ENCODE results near the gene CLEC11A.

DNA sequence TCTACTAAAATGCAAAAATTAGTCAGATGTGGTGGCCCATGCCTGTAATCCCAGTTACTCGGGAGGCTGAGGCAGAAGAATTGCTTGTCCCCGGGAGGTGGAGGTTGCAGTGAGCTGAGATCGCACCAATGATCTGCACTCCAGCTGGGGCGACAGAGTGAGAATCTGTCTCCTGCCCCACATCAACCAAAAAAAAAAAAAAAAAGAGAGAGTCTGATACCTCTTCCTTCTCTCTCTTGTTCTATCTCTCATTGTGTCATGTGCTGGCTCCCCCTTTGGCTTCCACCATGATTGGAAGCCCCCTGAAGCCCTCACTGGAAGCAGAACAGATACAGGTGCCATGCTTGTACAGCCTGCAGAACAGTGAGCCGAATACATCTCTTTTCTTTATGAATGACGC is 20.4 kb downstream of the CLEC11A start:
- TF ChIP-seq TSC22D4 (tag; IDR thresholded peaks at IDR 0.05), result no peak
- no peak for TF ChIP-seq RFX5 (IDR thresholded peaks at IDR 0.05; ENCODE audit: low read depth, low read length)
- TF ChIP-seq POLR2A (conservative IDR thresholded peaks at IDR 0.05), result peak; percentile 8; the same call in 1 of the 2 replicates
- TF ChIP-seq, protein P1, sequence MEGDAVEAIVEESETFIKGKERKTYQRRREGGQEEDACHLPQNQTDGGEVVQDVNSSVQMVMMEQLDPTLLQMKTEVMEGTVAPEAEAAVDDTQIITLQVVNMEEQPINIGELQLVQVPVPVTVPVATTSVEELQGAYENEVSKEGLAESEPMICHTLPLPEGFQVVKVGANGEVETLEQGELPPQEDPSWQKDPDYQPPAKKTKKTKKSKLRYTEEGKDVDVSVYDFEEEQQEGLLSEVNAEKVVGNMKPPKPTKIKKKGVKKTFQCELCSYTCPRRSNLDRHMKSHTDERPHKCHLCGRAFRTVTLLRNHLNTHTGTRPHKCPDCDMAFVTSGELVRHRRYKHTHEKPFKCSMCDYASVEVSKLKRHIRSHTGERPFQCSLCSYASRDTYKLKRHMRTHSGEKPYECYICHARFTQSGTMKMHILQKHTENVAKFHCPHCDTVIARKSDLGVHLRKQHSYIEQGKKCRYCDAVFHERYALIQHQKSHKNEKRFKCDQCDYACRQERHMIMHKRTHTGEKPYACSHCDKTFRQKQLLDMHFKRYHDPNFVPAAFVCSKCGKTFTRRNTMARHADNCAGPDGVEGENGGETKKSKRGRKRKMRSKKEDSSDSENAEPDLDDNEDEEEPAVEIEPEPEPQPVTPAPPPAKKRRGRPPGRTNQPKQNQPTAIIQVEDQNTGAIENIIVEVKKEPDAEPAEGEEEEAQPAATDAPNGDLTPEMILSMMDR (IDR thresholded peaks at IDR 0.05 in 2 of 3, conservative IDR thresholded peaks at IDR 0.05 in 1 of 3; ENCODE audit: insufficient read depth in 2 of 3, low read depth in 1 of 3, low read length in 3 of 3), result no peak
- TF ChIP-seq, protein P2, sequence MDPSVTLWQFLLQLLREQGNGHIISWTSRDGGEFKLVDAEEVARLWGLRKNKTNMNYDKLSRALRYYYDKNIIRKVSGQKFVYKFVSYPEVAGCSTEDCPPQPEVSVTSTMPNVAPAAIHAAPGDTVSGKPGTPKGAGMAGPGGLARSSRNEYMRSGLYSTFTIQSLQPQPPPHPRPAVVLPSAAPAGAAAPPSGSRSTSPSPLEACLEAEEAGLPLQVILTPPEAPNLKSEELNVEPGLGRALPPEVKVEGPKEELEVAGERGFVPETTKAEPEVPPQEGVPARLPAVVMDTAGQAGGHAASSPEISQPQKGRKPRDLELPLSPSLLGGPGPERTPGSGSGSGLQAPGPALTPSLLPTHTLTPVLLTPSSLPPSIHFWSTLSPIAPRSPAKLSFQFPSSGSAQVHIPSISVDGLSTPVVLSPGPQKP (CRISPR knock-in tag; IDR thresholded peaks at IDR 0.05), result no peak
- TF ChIP-seq, protein P3, sequence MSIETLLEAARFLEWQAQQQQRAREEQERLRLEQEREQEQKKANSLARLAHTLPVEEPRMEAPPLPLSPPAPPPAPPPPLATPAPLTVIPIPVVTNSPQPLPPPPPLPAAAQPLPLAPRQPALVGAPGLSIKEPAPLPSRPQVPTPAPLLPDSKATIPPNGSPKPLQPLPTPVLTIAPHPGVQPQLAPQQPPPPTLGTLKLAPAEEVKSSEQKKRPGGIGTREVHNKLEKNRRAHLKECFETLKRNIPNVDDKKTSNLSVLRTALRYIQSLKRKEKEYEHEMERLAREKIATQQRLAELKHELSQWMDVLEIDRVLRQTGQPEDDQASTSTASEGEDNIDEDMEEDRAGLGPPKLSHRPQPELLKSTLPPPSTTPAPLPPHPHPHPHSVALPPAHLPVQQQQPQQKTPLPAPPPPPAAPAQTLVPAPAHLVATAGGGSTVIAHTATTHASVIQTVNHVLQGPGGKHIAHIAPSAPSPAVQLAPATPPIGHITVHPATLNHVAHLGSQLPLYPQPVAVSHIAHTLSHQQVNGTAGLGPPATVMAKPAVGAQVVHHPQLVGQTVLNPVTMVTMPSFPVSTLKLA (conservative IDR thresholded peaks at IDR 0.05), result no peak
- TF ChIP-seq, protein P4, sequence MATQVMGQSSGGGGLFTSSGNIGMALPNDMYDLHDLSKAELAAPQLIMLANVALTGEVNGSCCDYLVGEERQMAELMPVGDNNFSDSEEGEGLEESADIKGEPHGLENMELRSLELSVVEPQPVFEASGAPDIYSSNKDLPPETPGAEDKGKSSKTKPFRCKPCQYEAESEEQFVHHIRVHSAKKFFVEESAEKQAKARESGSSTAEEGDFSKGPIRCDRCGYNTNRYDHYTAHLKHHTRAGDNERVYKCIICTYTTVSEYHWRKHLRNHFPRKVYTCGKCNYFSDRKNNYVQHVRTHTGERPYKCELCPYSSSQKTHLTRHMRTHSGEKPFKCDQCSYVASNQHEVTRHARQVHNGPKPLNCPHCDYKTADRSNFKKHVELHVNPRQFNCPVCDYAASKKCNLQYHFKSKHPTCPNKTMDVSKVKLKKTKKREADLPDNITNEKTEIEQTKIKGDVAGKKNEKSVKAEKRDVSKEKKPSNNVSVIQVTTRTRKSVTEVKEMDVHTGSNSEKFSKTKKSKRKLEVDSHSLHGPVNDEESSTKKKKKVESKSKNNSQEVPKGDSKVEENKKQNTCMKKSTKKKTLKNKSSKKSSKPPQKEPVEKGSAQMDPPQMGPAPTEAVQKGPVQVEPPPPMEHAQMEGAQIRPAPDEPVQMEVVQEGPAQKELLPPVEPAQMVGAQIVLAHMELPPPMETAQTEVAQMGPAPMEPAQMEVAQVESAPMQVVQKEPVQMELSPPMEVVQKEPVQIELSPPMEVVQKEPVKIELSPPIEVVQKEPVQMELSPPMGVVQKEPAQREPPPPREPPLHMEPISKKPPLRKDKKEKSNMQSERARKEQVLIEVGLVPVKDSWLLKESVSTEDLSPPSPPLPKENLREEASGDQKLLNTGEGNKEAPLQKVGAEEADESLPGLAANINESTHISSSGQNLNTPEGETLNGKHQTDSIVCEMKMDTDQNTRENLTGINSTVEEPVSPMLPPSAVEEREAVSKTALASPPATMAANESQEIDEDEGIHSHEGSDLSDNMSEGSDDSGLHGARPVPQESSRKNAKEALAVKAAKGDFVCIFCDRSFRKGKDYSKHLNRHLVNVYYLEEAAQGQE (IDR thresholded peaks at IDR 0.05; ENCODE audit: borderline replicate concordance), result no peak
- TF ChIP-seq, protein P4 (CRISPR knock-in tag; IDR thresholded peaks at IDR 0.05; ENCODE audit: low read depth), result no peak
- TF ChIP-seq, protein P5, sequence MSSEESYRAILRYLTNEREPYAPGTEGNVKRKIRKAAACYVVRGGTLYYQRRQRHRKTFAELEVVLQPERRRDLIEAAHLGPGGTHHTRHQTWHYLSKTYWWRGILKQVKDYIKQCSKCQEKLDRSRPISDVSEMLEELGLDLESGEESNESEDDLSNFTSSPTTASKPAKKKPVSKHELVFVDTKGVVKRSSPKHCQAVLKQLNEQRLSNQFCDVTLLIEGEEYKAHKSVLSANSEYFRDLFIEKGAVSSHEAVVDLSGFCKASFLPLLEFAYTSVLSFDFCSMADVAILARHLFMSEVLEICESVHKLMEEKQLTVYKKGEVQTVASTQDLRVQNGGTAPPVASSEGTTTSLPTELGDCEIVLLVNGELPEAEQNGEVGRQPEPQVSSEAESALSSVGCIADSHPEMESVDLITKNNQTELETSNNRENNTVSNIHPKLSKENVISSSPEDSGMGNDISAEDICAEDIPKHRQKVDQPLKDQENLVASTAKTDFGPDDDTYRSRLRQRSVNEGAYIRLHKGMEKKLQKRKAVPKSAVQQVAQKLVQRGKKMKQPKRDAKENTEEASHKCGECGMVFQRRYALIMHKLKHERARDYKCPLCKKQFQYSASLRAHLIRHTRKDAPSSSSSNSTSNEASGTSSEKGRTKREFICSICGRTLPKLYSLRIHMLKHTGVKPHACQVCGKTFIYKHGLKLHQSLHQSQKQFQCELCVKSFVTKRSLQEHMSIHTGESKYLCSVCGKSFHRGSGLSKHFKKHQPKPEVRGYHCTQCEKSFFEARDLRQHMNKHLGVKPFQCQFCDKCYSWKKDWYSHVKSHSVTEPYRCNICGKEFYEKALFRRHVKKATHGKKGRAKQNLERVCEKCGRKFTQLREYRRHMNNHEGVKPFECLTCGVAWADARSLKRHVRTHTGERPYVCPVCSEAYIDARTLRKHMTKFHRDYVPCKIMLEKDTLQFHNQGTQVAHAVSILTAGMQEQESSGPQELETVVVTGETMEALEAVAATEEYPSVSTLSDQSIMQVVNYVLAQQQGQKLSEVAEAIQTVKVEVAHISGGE (CRISPR knock-in tag; IDR thresholded peaks at IDR 0.05), result no peak
- TF ChIP-seq RBM22 (IDR thresholded peaks at IDR 0.05; ENCODE audit: low read depth, low read length, poor library complexity, severe bottlenecking), result no peak
- TF ChIP-seq, protein P6, sequence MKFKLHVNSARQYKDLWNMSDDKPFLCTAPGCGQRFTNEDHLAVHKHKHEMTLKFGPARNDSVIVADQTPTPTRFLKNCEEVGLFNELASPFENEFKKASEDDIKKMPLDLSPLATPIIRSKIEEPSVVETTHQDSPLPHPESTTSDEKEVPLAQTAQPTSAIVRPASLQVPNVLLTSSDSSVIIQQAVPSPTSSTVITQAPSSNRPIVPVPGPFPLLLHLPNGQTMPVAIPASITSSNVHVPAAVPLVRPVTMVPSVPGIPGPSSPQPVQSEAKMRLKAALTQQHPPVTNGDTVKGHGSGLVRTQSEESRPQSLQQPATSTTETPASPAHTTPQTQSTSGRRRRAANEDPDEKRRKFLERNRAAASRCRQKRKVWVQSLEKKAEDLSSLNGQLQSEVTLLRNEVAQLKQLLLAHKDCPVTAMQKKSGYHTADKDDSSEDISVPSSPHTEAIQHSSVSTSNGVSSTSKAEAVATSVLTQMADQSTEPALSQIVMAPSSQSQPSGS (CRISPR knock-in tag; IDR thresholded peaks at IDR 0.05), result no peak
- TF ChIP-seq MYBL2 (IDR thresholded peaks at IDR 0.05; ENCODE audit: low read depth), result no peak
- no peak for TF ChIP-seq MYBL2 (CRISPR knock-in tag; IDR thresholded peaks at IDR 0.05; ENCODE audit: borderline replicate concordance)
